Neural cell (in vitro differentiated cells): ENCODE results near the gene PGC. TPM values are rescaled to one million over a fixed set of nuclear protein-coding genes. Genes with fewer than 3 reads are reported as not detected.

Experiments used
- H2AFZ ChIP-seq: fragments of 200-600, 300-800 bp; sonication (generic), shearing (Covaris generic); 2 replicates; pipeline ENCODE4 v1.6.0; 2014; ENCODE audit warnings: low read depth, mild to moderate bottlenecking, antibody characterized with exemption, low read length, moderate library complexity
- H3F3A ChIP-seq: fragments of 200-600 bp; shearing (Covaris generic); 2 replicates; pipeline ENCODE4 v1.6.1; 2016; ENCODE audit warnings: mild to moderate bottlenecking, moderate library complexity, mixed read lengths, antibody characterized with exemption, low read length; ENCODE audit not compliant: insufficient read depth, poor library complexity, severe bottlenecking
- H3K27ac ChIP-seq: fragments of 200-600, 300-800 bp; sonication (generic), shearing (Covaris generic); 2 replicates; pipeline ENCODE4 v1.5.1; 2014; ENCODE audit warnings: mild to moderate bottlenecking, low read length, moderate library complexity
- H3K27me3 ChIP-seq: fragments of 300-800, 200-600 bp; sonication (generic), shearing (Covaris generic); 2 replicates; pipeline ENCODE4 v1.6.0; 2014; ENCODE audit warnings: mild to moderate bottlenecking, low read depth, low read length, moderate library complexity; ENCODE audit not compliant: insufficient read depth
- H3K36me3 ChIP-seq: fragments of 300-800, 200-600 bp; sonication (generic), shearing (Covaris generic); 2 replicates; pipeline ENCODE4 v1.5.1; 2014; ENCODE audit warnings: mild to moderate bottlenecking, antibody characterized with exemption, low read length, moderate library complexity; ENCODE audit not compliant: insufficient read depth
- H3K4me2 ChIP-seq: fragments of 300-800, 200-600 bp; sonication (generic), shearing (Covaris generic); 2 replicates; pipeline ENCODE4 v1.6.0; 2014; ENCODE audit warnings: mild to moderate bottlenecking, low read length
- H3K4me3 ChIP-seq: fragments of 300-800, 200-600 bp; sonication (generic), shearing (Covaris generic); 2 replicates; pipeline ENCODE4 v1.5.1; 2014; ENCODE audit warnings: mild to moderate bottlenecking, low read length, moderate library complexity
- H3K79me2 ChIP-seq: fragments of 200-600 bp; shearing (Covaris generic); replicated peaks from 2 replicates; pipeline ENCODE4 v1.6.0; 2014; ENCODE audit warnings: mild to moderate bottlenecking, low read length, moderate library complexity; ENCODE audit not compliant: insufficient read depth
- H3K9ac ChIP-seq: fragments of 300-800, 200-600 bp; sonication (generic), shearing (Covaris generic); 2 replicates; pipeline ENCODE4 v1.6.1; 2016; ENCODE audit warnings: mild to moderate bottlenecking, low read length, mixed read lengths
- H3K9me2 ChIP-seq: fragments of 200-600 bp; shearing (Covaris generic); 2 replicates; pipeline ENCODE4 v1.6.1; 2016; ENCODE audit warnings: mild to moderate bottlenecking, low read length, mixed read lengths; ENCODE audit not compliant: insufficient read depth
- H3K9me3 ChIP-seq: fragments of 200-600, 300-800 bp; sonication (generic), shearing (Covaris generic); 2 replicates; pipeline ENCODE4 v1.6.1; 2016; ENCODE audit warnings: mild to moderate bottlenecking, mixed run types, low read length, moderate library complexity, mixed read lengths
- H4K20me1 ChIP-seq: fragments of 200-600 bp; shearing (Covaris generic); 2 replicates; pipeline ENCODE4 v1.6.1; 2016; ENCODE audit warnings: mild to moderate bottlenecking, mixed run types; ENCODE audit not compliant: insufficient read depth
- CTCF ChIP-seq: fragments of 450-650 bp; IDR thresholded peaks from 2 replicates; pipeline ENCODE4 v1.5.1; 2014; ENCODE audit warnings: antibody characterized with exemption, mild to moderate bottlenecking, moderate library complexity; ENCODE audit not compliant: poor library complexity, severe bottlenecking
- EP300 ChIP-seq: fragments of 450-650 bp; conservative IDR thresholded peaks from 2 replicates; pipeline ENCODE4 v1.6.1; 2014; ENCODE audit warnings: antibody characterized with exemption, mild to moderate bottlenecking, moderate library complexity; ENCODE audit not compliant: poor library complexity, severe bottlenecking
- EZH2 ChIP-seq: fragments of 200-600, 300-800 bp; shearing (Covaris generic), sonication (generic); IDR thresholded peaks from 2 replicates; pipeline ENCODE4 v1.6.1; 2014; ENCODE audit warnings: antibody characterized with exemption, low read length, borderline replicate concordance, mild to moderate bottlenecking; ENCODE audit not compliant: insufficient read depth, poor library complexity, severe bottlenecking
- MXI1 ChIP-seq: fragments of 450-650 bp; conservative IDR thresholded peaks from 2 replicates; pipeline ENCODE4 v1.6.1; 2014; ENCODE audit warnings: antibody characterized with exemption, mild to moderate bottlenecking; ENCODE audit not compliant: poor library complexity, severe bottlenecking
- POLR2AphosphoS5 ChIP-seq: IDR thresholded peaks from 2 replicates; pipeline ENCODE4 v1.6.1; 2012
- RAD21 ChIP-seq: fragments of 450-650 bp; conservative IDR thresholded peaks from 2 replicates; pipeline ENCODE4 v1.6.1; 2014; ENCODE audit warnings: antibody characterized with exemption, mild to moderate bottlenecking, moderate library complexity
- REST ChIP-seq: IDR thresholded peaks from 2 replicates; pipeline ENCODE4 v1.6.1; 2012; ENCODE audit warnings: borderline replicate concordance
- SMC3 ChIP-seq: fragments of 450-650 bp; conservative IDR thresholded peaks from 2 replicates; pipeline ENCODE4 v1.6.1; 2014; ENCODE audit warnings: antibody characterized with exemption, mild to moderate bottlenecking, moderate library complexity; ENCODE audit not compliant: poor library complexity
- TAF1 ChIP-seq: IDR thresholded peaks from 2 replicates; pipeline ENCODE4 v1.6.1; 2012; ENCODE audit warnings: low read depth
- polyA plus RNA-seq: library from polyadenylated mRNA; depleted of rRNA; stranded (reverse); fragments of >200 nt; gene quantifications from 2 replicates; pipeline ENCODE4 v1.2.3, GENCODE V29; 2014

The PGC gene
- polyA plus RNA-seq, 1 donor from 2014 or later = not detected

- Histone ChIP-seq H4K20me1 (no peaks in the 10 kb centered on the region), H3K9me3 (no peaks in the 10 kb centered on the region), H3K9me2 (no peaks in the 10 kb centered on the region), H3K36me3 (no peaks in the 10 kb centered on the region), H3K79me2 (no peaks in the 10 kb centered on the region), H3K4me2 (no peak overlapping the region), H2AFZ (no peak overlapping the region), H3K4me3 (no peak overlapping the region), H3K9ac (no peak overlapping the region), H3F3A (no peaks in the 10 kb centered on the region), H3K27ac (no peak overlapping the region), H3K27me3 (no peaks in the 10 kb centered on the region)
- no peak for TF ChIP-seq SMC3
- no peak for TF ChIP-seq TAF1
These were observed 23.0 kb downstream of the PGC start for GRCh38 chr6:41724228-41724580.

GRCh38 chr6:41723530-41724227, 23.5 kb downstream of the PGC start:
- no peak overlapping the region for H3K4me2 ChIP-seq
- no peaks in the 10 kb centered on the region for H3K27me3 ChIP-seq
- H3K79me2 ChIP-seq = no peaks in the 10 kb centered on the region
- no peak overlapping the region for H3K27ac ChIP-seq
- no peaks in the 10 kb centered on the region for H3K9me3 ChIP-seq
- no peaks in the 10 kb centered on the region for H4K20me1 ChIP-seq
- H3K4me3 ChIP-seq = no peak overlapping the region
- no peaks in the 10 kb centered on the region for H3F3A ChIP-seq
- no peaks in the 10 kb centered on the region for H3K9me2 ChIP-seq
- no peaks in the 10 kb centered on the region for H3K36me3 ChIP-seq
- no peak for TF ChIP-seq TAF1
- no peak overlapping the region for H2AFZ ChIP-seq
- no peak overlapping the region for H3K9ac ChIP-seq

GRCh38 chr6:41722969-41723529, 24.1 kb downstream of the PGC start:
- no peak overlapping the region for H3K4me2 ChIP-seq
- H3K4me3 ChIP-seq = no peak overlapping the region
- no peaks in the 10 kb centered on the region for H3K9me2 ChIP-seq
- no peak overlapping the region for H3K9ac ChIP-seq
- no peaks in the 10 kb centered on the region for H4K20me1 ChIP-seq
- H3K9me3 ChIP-seq = no peaks in the 10 kb centered on the region
- H3K36me3 ChIP-seq = no peaks in the 10 kb centered on the region
- H3K79me2 ChIP-seq = no peaks in the 10 kb centered on the region
- TF ChIP-seq EP300 = no peak
- no peak for TF ChIP-seq EZH2
- TF ChIP-seq TAF1 = no peak
- no peak for TF ChIP-seq MXI1
- TF ChIP-seq REST = no peak
- TF ChIP-seq RAD21 = no peak
- TF ChIP-seq POLR2AphosphoS5 = no peak
- no peak for TF ChIP-seq SMC3
- no peak for TF ChIP-seq CTCF
- no peaks in the 10 kb centered on the region for H3F3A ChIP-seq
- H3K27me3 ChIP-seq = no peaks in the 10 kb centered on the region
- no peak overlapping the region for H2AFZ ChIP-seq
- no peak overlapping the region for H3K27ac ChIP-seq
